ENCODE data around the gene OR6K3.
"Not testable (repeated sequence)": the region's sequence is repeated elsewhere in the genome, so short reads cannot be mapped to it uniquely, and the experiment has no call there.

The OR6K3 gene, protein sequence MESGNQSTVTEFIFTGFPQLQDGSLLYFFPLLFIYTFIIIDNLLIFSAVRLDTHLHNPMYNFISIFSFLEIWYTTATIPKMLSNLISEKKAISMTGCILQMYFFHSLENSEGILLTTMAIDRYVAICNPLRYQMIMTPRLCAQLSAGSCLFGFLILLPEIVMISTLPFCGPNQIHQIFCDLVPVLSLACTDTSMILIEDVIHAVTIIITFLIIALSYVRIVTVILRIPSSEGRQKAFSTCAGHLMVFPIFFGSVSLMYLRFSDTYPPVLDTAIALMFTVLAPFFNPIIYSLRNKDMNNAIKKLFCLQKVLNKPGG

DNA sequence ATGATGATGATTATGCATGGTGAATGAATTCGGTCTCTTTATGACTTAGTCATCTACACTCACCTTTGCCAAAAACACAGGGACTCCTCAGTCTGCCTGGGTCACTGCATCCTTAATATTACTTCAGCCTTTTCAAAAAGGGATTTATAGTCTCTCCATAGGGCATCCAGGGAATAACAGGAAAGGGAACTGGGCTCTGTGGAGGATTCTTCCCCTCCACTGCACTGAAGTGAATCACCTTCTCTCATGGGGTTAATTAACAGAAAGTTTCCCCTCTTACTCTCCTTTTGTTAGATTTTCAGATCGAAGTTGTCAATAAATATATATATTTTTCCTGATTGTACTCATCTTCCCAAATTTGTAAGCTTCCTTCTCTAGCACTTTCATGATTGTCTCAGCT lies at the start of gene OR6K3:
TSS of gene OR6K3 (minus strand) at position 101 of the 400 bp plus-strand sequence. CDS start 2,605 bp downstream, outside the sequence.
- DNase-seq (ENCODE audit: low read depth): no peak

DNA sequence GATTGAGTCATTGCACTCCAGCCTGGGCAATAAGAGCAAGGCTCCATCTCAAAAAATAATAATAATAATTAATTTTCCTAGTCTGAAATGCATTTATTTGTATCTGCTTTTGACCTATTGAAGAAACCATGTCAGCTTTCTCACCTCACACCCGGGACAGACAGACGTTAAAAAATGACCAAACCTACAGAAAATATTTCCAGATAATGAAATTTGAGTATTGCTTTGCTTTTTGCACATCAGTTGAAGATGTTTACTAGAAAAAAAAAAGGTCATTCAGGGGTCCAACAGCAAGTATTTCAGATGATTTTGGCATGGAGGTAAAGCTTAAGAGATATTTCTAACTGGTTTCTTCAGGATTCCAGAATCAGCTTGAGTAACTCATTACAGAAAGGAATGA lies 33.9 kb upstream of the OR6K3 start, which contains the start of gene OR6K6:
TSS of gene OR6K6 (plus strand) at position 301 of the 400 bp plus-strand sequence. CDS start 168 bp downstream, outside the sequence.
- no peak for DNase-seq (ENCODE audit: low read depth)

DNA sequence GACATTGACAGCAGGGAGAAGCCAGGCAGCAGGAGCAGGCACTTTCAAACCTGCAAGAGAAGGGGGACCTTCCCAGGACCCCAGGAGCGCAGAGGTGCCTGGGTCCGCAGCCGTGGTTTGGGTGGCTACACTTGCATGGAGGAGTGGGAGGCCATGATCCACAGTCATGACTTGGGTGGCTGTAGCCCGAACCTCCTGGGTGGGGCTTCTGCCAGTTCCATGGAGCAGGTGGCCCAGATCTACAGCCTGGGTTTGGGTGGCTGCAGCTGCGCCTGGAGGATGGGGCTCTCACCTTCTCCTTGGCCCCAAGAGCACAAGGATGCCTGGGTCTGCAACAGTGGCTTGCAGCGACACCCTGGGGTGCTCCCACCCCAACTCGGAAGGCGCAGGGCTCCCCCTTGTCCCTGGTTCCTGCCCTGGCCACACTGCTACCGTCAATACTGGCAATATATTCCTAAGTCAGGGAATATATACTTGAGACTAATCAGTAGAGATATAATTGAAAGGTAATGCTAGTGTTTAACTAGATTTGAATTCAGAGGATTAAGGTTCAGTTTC lies 31.7 kb upstream of the OR6K3 start:
- no peak for DNase-seq (ENCODE audit: low read depth)

DNA sequence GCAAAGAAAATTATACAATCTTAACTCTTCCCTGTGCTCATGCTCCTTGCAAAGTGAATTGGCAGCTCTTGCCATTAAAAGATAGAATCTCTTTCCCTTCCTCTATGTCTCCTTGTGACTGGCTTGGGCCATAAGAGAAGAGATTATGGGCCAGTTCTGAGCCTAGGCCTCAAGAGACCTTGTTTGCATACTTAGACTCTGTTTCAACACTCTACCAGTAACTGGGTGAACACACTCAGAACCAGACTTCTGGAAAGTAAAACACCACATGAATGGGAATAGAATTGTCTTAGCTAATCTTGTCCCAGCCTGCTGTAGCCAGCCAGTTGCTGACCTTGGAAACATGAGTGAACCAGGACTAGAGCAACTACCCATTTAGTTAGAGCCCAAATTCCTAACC lies 15.3 kb upstream of the OR6K3 start:
- no peak for DNase-seq (ENCODE audit: low read depth)

DNA sequence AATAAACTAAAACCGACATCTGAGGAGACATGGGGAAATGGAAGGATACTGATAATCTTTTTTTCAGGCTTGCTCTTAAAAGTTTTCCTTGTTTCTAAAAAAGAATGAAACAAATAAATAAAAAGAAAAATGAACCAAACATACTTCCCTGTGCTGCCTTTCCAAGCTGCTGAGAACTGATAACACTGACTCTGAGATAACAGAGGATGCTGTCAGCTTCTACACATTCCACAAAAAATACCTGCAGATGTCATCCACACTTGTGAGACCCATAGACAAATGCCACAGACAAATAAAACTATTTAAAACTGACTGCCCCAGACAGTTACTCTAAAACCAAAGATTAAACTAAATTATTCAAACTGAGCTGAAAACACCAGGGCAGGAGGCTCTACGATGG lies 12.0 kb upstream of the OR6K3 start:
- DNase-seq (ENCODE audit: low read depth): no peak

DNA sequence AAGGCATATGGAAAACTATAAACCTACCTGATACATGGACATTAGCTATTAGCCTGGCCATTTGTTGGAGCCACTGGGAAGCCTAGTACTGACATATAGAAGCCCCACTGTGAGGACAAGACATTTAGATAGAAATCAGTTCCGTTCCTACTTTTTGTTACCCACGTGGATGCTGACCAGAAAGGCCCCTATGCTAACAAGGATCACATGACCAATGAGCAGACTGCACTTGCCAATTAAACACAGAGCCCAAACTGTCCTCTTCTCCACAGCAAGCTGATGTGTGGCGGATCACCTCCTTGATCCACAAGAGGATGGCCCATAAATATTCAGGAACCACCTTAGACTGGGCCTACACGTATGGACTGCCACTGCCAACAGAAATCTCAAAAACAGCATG lies 11.2 kb upstream of the OR6K3 start:
- no peak for DNase-seq (ENCODE audit: low read depth)

DNA sequence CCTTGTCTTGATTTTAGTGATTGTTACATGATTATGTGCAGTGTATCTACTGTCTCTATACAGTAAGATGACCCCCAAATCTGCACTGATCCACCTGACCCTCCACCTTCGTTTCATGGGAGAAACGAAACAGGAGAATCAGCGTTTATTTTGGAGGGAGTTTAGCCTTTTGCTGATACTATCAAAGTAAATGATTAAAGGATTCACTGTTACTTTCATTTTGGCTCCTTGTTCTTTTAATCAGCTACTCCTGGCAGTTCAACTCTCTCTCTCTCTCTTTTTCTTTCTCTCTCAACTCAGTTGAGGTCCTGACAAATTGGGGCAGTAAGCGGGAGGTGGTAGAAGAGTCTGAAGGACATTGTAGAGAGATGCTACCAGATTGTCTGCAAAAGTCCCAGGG lies 9.9 kb upstream of the OR6K3 start:
- DNase-seq (ENCODE audit: low read depth): no peak

DNA sequence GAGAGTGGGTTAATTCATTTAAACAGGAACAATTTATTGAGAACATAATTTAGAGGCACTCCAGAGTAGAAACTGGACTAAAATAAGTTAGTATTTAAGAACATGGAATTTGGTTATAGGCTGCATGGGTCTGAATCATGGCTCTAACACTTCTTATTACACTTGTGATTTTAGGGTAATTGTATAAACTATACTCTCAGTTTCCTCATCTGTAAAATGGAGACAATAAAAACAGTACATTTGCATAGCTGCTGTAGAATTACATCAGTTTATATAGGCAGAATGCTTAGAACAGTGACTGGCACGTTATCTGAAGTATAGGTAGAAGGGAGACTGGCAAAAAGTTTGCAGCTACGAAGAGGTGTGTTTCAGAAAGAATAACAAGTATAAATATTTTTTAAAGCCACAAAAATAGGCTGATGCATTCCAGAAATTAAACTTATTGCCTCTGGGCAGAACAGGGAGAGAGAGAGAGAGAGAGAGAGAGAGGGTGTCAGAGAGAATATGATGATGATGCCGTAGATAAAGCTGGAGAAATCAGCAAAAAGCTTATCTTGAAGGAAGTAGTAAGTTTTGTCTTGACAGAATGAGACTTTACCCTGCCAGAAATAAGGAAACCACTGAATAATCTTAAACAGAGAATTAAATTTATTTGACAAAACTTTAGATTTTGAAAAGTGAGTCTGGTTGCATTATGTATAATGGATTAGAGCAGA lies 8.1 kb upstream of the OR6K3 start:
- DNase-seq (ENCODE audit: low read depth): no peak

DNA sequence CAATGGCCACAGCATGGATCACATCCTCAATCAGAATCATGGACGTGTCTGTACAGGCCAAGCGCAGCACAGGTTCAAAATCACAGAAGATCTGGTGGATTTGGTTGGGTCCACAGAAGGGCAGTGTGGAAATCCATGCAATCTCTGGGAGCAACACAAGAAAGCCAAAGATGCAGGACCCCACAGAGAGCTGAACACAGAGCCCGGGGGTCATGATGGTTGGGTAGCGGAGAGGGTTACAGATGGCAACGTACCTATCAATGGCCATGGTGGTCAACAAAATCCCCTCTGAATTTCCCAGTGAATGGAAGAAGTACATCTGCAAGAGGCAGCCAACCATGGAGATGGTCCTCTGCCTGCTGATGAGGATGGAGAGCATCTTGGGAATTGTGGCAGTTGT lies 3.9 kb upstream of the OR6K3 start:
- no peak for DNase-seq (ENCODE audit: low read depth)

DNA sequence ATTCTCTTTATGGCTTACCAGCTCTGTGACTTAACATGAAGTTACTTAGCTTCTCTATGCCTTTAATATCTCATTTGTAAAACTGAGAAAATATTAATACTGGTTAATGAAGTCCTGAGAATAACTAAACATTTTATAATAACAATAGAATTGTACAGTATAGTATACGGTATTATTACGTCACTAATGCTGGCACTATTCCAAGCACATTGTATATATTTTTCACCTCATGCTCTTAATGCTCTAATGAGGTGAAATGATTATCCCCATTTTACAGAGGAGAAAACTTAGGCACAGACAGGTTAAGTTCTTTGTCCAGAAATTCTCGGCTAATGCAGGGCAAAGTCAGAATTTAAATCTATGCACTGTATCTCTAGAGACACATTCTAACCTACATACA lies 856 bp downstream of the OR6K3 start:
- DNase-seq (ENCODE audit: low read depth): no peak

DNA sequence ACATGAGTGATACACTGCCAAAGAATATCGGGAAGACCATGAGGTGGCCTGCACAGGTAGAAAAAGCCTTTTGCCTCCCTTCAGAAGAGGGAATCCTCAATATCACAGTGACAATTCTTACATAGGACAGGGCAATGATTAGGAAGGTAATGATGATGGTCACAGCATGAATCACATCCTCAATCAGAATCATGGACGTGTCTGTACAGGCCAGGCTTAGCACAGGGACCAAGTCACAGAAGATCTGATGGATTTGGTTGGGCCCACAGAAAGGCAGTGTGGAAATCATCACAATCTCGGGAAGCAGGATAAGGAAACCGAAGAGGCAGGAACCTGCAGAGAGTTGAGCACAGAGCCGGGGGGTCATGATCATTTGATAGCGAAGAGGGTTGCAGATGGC lies 3.2 kb downstream of the OR6K3 start:
- DNase-seq (ENCODE audit: low read depth): no peak

DNA sequence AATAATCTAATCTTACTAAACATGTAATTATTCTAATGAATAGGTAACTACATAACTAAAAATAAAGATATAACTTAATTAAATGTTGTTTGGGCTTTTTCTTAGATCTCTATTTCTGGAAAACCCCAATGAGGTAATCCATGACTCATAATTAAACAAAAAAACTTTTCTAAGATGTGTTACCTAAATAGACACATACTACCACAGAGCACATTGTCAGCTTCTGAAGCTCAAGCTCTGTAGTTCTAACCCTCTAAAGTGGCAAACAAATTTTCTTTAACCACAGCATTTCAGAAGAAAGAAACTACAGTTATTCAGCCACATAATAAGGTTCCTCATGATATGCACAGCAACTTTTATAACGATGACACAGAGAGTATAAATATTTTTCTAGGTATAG lies 4.2 kb downstream of the OR6K3 start:
- no peak for DNase-seq (ENCODE audit: low read depth)

DNA sequence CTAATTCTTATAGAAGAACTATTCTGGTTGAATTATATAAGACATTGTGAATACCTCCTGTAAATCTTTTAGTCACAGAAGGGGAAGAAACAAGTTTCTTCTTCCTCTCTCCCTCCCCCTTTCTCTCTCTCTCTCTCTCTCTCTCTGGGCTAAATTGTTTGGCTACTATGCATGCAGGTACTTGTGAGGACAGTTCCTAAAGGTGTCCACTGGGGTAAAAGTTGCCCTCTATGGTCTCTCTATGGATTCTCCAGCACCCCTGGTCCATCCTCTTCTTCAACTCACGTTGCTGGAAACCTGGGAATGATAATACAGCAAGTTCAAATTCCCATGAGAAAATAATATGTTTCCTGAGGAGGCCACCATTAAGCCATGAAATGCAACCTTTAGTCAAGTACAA lies 5.8 kb downstream of the OR6K3 start:
- DNase-seq (ENCODE audit: low read depth): no peak

DNA sequence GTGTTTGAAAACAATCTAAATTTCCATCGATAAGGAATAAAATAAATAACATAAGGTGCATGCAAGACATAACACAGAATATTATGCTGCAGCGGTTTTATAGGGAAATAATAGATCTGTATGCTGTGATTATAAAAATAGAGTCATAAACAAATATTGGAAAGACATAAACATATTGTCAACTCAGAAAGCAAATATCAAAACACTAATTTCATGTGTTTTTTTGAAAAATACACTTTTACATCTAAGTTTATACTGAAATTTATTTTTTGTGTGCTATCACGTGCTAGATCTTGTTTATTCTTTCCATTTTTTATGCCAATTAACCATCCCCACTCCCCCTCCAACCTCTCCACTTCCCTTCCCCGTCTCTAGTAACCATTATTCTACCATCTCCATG lies 9.4 kb downstream of the OR6K3 start:
- no peak for DNase-seq (ENCODE audit: low read depth)

DNA sequence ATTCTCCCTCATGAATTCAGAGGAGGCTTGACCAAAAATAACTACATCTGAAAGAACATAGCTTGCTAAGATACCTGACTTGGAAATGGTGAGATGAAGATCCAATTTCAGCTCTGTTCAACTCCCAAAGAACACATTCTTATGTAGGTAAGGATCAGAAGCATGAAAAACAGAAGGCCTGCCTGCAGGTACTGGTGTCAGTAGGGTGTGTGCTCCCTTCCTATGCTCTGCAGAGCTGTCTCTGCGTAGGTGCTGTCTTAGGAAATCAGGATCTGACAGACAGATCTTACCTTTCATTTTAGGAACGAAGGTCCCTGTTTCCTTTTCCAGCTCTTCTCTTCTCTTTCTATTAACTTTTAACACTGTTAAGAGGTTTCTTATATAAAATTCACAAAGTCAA lies 14.4 kb downstream of the OR6K3 start:
- DNase-seq (ENCODE audit: low read depth): no peak

DNA sequence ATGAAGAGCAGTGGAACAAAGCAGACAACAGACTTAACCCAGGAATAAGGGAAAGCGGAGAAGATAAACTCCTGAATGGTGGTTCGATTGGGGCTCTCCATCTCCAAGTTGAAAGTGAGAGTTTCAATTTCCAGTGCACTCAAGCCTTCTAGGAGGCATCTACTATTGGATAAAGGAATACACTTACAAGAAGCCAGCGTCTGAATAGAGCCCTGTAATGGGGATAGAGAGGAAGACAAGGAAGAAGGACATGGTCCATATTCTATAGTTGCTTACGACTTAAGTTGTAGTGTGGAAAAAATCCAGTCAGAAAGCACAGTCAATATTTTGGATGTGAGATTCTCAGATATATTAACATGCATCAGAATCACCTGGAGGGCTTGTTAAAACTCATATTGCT lies 20.0 kb downstream of the OR6K3 start, which contains the start of gene OR6K2:
TSS of gene OR6K2 (minus strand) at position 101 of the 400 bp plus-strand sequence. CDS start at position 101, 0 bp downstream.
- no peak for DNase-seq (ENCODE audit: low read depth)

DNA sequence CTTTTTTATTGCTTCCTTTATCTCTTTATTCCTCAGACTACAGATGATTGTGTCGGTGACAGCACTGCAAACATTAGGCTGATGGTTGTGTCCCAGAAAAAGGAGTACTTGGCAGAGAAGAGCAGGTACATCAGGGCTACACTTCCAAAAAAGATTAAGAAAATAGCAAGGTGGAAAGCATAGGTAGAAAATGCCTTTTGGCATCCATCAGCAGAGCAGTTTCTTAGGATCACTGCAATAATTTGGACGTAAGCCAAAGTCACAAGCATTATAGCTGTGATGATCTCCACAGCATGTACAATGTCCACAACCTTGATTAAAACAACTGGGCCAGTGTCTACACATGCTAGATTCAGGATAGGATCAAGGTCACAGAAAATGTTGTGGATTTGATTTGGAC lies 25.9 kb downstream of the OR6K3 start:
- no peak for DNase-seq (ENCODE audit: low read depth)

DNA sequence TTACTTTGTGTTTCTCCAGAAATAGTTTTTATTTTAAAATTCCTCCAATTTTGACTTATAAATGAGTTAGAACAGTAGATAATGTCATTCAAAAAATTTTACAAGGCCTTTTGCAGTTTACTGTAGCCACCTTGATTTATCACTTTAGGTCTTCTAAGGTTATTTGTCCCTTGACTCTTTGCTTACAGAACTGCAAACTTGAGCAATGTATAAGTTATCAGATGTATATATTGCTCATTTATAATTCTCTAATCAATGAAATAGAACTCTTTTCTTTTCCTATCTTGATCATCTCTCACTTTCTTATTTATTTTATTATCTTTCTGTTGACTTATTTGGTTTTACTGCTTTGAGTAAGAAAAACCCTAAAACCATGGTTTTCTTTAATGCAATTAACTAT lies 28.2 kb downstream of the OR6K3 start:
- DNase-seq (ENCODE audit: low read depth): no peak

DNA sequence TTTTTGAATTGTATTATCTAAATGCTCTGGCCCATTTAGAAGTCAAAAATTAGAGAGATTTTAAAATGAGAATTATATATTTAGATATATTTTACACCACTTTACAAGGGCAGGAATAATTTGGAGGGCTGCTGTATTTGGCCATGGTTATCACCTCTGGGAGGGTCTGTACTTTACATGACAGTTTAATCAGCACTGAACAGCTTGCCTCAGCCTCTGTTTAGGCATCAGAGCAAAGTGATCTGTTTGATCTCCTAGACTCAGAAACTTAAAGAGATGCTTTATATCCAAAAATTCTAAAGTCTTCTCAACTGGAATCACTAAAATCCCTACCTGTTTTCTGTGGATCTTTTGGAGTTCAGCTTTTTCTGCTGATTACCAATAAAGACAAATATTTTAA lies 28.6 kb downstream of the OR6K3 start:
- DNase-seq (ENCODE audit: low read depth): no peak

DNA sequence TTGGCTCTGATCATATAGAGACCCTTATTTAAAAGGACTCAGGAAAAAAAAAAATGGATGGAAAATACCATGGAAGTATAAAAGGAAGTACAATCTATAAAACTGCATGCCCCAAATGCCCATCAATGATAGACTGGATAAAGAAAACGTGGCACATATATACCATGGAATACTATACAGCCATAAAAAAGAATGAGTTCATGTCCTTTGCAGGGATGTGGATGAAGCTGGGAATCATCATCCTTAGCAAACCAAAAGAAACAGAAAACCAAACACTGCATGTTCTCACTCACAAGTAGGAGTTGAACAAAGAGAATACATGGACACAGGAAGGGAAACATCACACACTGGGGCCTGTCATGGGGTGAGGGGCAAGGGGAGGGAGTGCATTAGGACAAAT lies 29.4 kb downstream of the OR6K3 start:
- not testable (repeated sequence) for DNase-seq (ENCODE audit: low read depth)

DNA sequence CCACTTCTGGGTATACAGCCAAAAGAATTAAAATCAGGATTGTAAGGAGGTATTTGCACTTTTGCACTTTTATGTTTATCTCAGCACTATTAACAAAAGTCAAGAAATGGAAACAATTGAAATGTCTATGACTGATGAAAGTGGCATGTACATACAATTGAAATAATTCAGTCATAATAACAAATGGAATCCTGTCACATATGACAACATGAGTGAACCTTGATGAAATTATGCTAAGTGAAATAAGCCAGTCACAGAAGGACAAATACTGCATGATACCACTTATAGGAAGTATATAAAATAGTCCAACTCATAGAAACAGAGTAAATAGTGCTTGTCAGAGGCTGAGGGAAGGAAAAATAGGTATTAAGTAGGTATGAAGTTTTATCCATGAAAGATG lies 30.6 kb downstream of the OR6K3 start:
- DNase-seq (ENCODE audit: low read depth): no peak

DNA sequence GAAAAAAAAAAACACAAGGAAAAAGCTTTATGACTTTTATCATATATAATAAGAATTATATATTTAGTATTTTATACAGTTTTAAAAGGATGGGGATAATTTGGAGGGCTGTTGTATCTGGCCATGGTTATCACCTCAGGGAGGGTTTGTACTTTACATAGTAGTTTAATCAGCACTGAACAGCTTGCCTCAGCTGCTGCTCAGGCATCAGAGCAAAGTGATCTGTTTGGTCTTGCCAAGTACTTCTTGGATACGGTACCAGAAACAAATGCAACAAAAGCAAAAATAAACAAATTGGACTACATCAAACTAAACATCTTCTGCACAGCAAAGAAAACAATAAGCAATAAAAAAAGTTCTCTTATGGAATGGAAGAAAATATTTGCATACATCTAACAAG lies 31.4 kb downstream of the OR6K3 start:
- DNase-seq (ENCODE audit: low read depth): no peak

DNA sequence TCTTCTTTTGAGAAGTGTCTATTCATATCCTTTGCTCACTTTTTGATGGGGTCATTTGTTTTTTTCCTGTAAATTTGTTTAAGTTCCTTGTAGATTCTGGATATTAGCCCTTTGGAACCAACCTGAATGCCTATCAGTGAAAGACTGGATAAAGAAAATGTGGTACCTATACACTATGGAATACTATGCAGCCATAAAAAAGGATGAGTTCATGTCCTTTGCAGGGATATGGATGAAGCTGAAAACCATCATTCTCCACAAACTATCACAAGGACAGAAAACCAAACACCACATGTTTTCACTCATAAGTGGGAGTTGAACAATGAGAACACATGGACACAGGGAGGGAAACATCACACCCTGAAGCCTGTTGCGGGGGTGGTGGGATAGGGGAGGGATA lies 32.2 kb downstream of the OR6K3 start:
- DNase-seq (ENCODE audit: low read depth): not testable (repeated sequence)

Data from T-helper 22 cell (primary cell).